Sigmoid colon (tissue), 7 donors: ENCODE measurements around the gene C4orf17. TPM values are rescaled to one million over a fixed set of nuclear protein-coding genes. Genes with fewer than 3 reads are reported as not detected.
A peak's percentile ranks its signal among the peaks of the same experiment; 100 is the strongest.

ENCODE experiments used
- DNase-seq: peaks from one replicate; pipeline ENCODE4 v3.0.0-alpha.2; 2019
- H3K27ac ChIP-seq, 4 donors: fragments of 200-600 bp; sonication (generic); one replicate each; pipeline ENCODE4 v1.5.1; 2016 to 2019; ENCODE audit warnings: mild to moderate bottlenecking in 1 of 4
- H3K27me3 ChIP-seq, 3 donors: fragments of 200-600 bp; sonication (generic); one replicate each; pipeline ENCODE4 v1.5.1; 2019; ENCODE audit warnings: mild to moderate bottlenecking in 1 of 3
- H3K36me3 ChIP-seq, 4 donors: fragments of 200-600 bp; sonication (generic); one replicate each; pipeline ENCODE4 v1.5.1; 2016 to 2019
- H3K4me1 ChIP-seq, 4 donors: fragments of 200-600 bp; sonication (generic); one replicate each; pipeline ENCODE4 v1.5.1; 2017 to 2019
- H3K4me3 ChIP-seq, 4 donors: fragments of 200-600 bp; sonication (generic); one replicate each; pipeline ENCODE4 v1.5.1; 2017 to 2019; ENCODE audit warnings: mild to moderate bottlenecking in 2 of 4, moderate library complexity in 1 of 4
- H3K9me3 ChIP-seq, 4 donors: fragments of 200-600 bp in 3 of 4; sonication (generic) in 3 of 4; one replicate each; pipeline versions ENCODE4 v1.5.1 to v1.6.1; 2013 to 2019
- CTCF ChIP-seq, 4 experiments: fragments of 450-650 bp in 3 of 4; fragments of 200-600 bp in 1 of 4; IDR thresholded peaks; one replicate each; pipeline ENCODE4 v1.5.1; 2016 to 2019; ENCODE audit warnings: antibody characterized with exemption in 4 of 4, mild to moderate bottlenecking in 3 of 4, moderate library complexity in 2 of 4
- EP300 ChIP-seq, 4 donors: sonication (generic); formaldehyde crosslinking; IDR thresholded peaks; one replicate each; pipeline ENCODE4 v1.6.1; 2017; ENCODE audit warnings: antibody characterized with exemption in 4 of 4
- POLR2A ChIP-seq, 2 donors: fragments of 450-650 bp; IDR thresholded peaks; one replicate each; pipeline ENCODE4 v1.6.1; 2016; ENCODE audit warnings: antibody characterized with exemption in 2 of 2, mild to moderate bottlenecking in 2 of 2, moderate library complexity in 2 of 2
- POLR2AphosphoS5 ChIP-seq, 4 donors: sonication (generic); formaldehyde crosslinking; IDR thresholded peaks; one replicate each; pipeline ENCODE4 v1.6.1; 2017; ENCODE audit warnings: antibody characterized with exemption in 4 of 4
- WGBS, 2 donors: extraction: QIAGEN DNeasy Blood & Tissue Kit; methylation state at CpG; one replicate each; pipeline ENCODE4 v1.1.7; 2013; 5-methylcytosine and 5-hydroxymethylcytosine counted together
- intact Hi-C: fragments of 100-400 bp; cut with DNase I; formaldehyde crosslinking; loops from one replicate; pipeline ENCODE4 v1.15.1; 2023
- polyA plus RNA-seq, 3 donors: library from polyadenylated mRNA; stranded (reverse); fragments of 200-250 nt; gene quantifications; one replicate each; pipeline ENCODE4 v1.2.3, GENCODE V29; 2013
- total RNA-seq, 4 donors: library from RNA; depleted of rRNA; stranded (reverse); fragments of >200 nt; gene quantifications; one replicate each; pipeline ENCODE4 v1.1.0, GENCODE V29; 2016
- donor health status: healthy with polysubstance abuse.
- donor health status: Bipolar disorder and iron deficiency.
- donor health status: healthy.

The C4orf17 gene
- total and polyA plus RNA-seq, 7 donors: not detected

GRCh38 chr4:99506781-99507180 is 4.0 kb upstream of the C4orf17 start:
- H3K9me3 ChIP-seq: no peaks in the 10 kb centered on the region
- no peak overlapping the region for H3K4me3 ChIP-seq
- H3K4me1 ChIP-seq: no peaks in the 10 kb centered on the region
- no peaks in the 10 kb centered on the region for H3K27me3 ChIP-seq
- H3K36me3 ChIP-seq: no peaks in the 10 kb centered on the region
- H3K27ac ChIP-seq: no peak overlapping the region
- DNase-seq: no peak
- TF ChIP-seq CTCF (IDR thresholded peaks at IDR 0.05) (no peak), EP300 (IDR thresholded peaks at IDR 0.05) (no peak), POLR2A (IDR thresholded peaks at IDR 0.05) (no peak), POLR2AphosphoS5 (IDR thresholded peaks at IDR 0.05) (no peak)
- intact Hi-C loops: no loop called here
- WGBS, 2 donors: 75 to 81% methylated on average over 2 of the region's 2 CpGs

- H3K4me1 ChIP-seq: no peaks in the 10 kb centered on the region
- no peaks in the 10 kb centered on the region for H3K27me3 ChIP-seq
- intact Hi-C loops: no loop called here
- no peak overlapping the region for H3K4me3 ChIP-seq
- no peak overlapping the region for H3K27ac ChIP-seq
- no peak for DNase-seq
- no peak for TF ChIP-seq CTCF (IDR thresholded peaks at IDR 0.05)
- TF ChIP-seq EP300 (IDR thresholded peaks at IDR 0.05): no peak
- TF ChIP-seq POLR2AphosphoS5 (IDR thresholded peaks at IDR 0.05): no peak
- TF ChIP-seq POLR2A (IDR thresholded peaks at IDR 0.05): no peak
- no peaks in the 10 kb centered on the region for H3K36me3 ChIP-seq
- no peaks in the 10 kb centered on the region for H3K9me3 ChIP-seq
- WGBS, 2 donors: 62 to 85% methylated on average over 1 of the region's 1 CpG
Observed at GRCh38 chr4:99507349-99507748, 3.5 kb upstream of the C4orf17 start.

- intact Hi-C loops: no loop called here
- DNase-seq: no peak
- no peak overlapping the region for H3K27ac ChIP-seq
- no peaks in the 10 kb centered on the region for H3K36me3 ChIP-seq
- no peaks in the 10 kb centered on the region for H3K27me3 ChIP-seq
- TF ChIP-seq POLR2A (IDR thresholded peaks at IDR 0.05) (no peak), EP300 (IDR thresholded peaks at IDR 0.05) (no peak), CTCF (IDR thresholded peaks at IDR 0.05) (no peak), POLR2AphosphoS5 (IDR thresholded peaks at IDR 0.05) (no peak)
- H3K4me3 ChIP-seq: no peak overlapping the region
- no peaks in the 10 kb centered on the region for H3K9me3 ChIP-seq
- no peaks in the 10 kb centered on the region for H3K4me1 ChIP-seq
Observed at GRCh38 chr4:99507762-99508161, 3.1 kb upstream of the C4orf17 start.

GRCh38 chr4:99518601-99519295 is 7.9 kb downstream of the C4orf17 start:
- intact Hi-C loops: no loop called here
- no peak overlapping the region for H3K27ac ChIP-seq
- WGBS, 2 donors: 59 to 82% methylated on average over 6 of the region's 6 CpGs
- H3K36me3 ChIP-seq: no peaks in the 10 kb centered on the region
- H3K4me1 ChIP-seq: no peaks in the 10 kb centered on the region
- TF ChIP-seq POLR2AphosphoS5 (IDR thresholded peaks at IDR 0.05) (no peak), CTCF (IDR thresholded peaks at IDR 0.05) (no peak), EP300 (IDR thresholded peaks at IDR 0.05) (no peak), POLR2A (IDR thresholded peaks at IDR 0.05) (no peak)
- no peak for DNase-seq
- no peak overlapping the region for H3K4me3 ChIP-seq
- no peaks in the 10 kb centered on the region for H3K9me3 ChIP-seq
- no peaks in the 10 kb centered on the region for H3K27me3 ChIP-seq

- H3K4me1 ChIP-seq: peaks cover 0 to 21% (median 15%) of the 10 kb centered on the region in 4 donors
- TF ChIP-seq POLR2AphosphoS5 (IDR thresholded peaks at IDR 0.05) (peak in 2 of 4 donors; percentile 4 to 17), CTCF (IDR thresholded peaks at IDR 0.05) (no peak)
- intact Hi-C loops: no loop called here
- no peaks in the 10 kb centered on the region for H3K36me3 ChIP-seq
- H3K27me3 ChIP-seq: no peaks in the 10 kb centered on the region
- H3K27ac ChIP-seq: peak overlapping the region in 1 of 4 donors; percentile 16
- DNase-seq: no peak
- H3K9me3 ChIP-seq: no peaks in the 10 kb centered on the region
- no peak overlapping the region for H3K4me3 ChIP-seq
Observed at GRCh38 chr4:99529228-99529627, 18.4 kb downstream of the C4orf17 start.
